ENCODE results near the gene MRAP2.

Gene MRAP2

GRCh38 chr6:84086545-84087429 lies 53.2 kb downstream of the MRAP2 start:
- Histone ChIP-seq H3F3A (ENCODE audit: insufficient read depth, low read length) (no peaks in the 10 kb centered on the region), H3K4me1 (ENCODE audit: insufficient read depth, low read length, severe bottlenecking) (no peaks in the 10 kb centered on the region)

GRCh38 chr6:84089081-84089480 lies 55.5 kb downstream of the MRAP2 start:
- no peak overlapping the region for H3K9ac ChIP-seq (ENCODE audit: low read length)
- H4K20me1 ChIP-seq (ENCODE audit: insufficient read depth, low read length) = no peaks in the 10 kb centered on the region
- H3K27me3 ChIP-seq (ENCODE audit: insufficient read depth, low read length) = no peaks in the 10 kb centered on the region
- H2AFZ ChIP-seq (ENCODE audit: low read length) = no peak overlapping the region
- no peaks in the 10 kb centered on the region for H3F3A ChIP-seq (ENCODE audit: insufficient read depth, low read length)
- no peaks in the 10 kb centered on the region for H3K9me3 ChIP-seq (ENCODE audit: low read length)
- H3K27ac ChIP-seq (ENCODE audit: low read depth, low read length, poor library complexity, severe bottlenecking) = no peak overlapping the region
- no peak overlapping the region for H3K4me2 ChIP-seq (ENCODE audit: low read length)
- no peak overlapping the region for H3K4me3 ChIP-seq (ENCODE audit: low read depth, low read length, poor library complexity, severe bottlenecking)
- no peaks in the 10 kb centered on the region for H3K36me3 ChIP-seq (ENCODE audit: insufficient read depth, low read length)
- TF ChIP-seq CTCF (IDR thresholded peaks at IDR 0.05; ENCODE audit: low read length) = no peak
- no peak for TF ChIP-seq EZH2 (IDR thresholded peaks at IDR 0.05; ENCODE audit: borderline replicate concordance, low read length)
- peaks cover 7% of the 10 kb centered on the region for H3K4me1 ChIP-seq (ENCODE audit: insufficient read depth, low read length, severe bottlenecking)
- no peaks in the 10 kb centered on the region for H3K9me2 ChIP-seq (ENCODE audit: low read depth, low read length)
- no peaks in the 10 kb centered on the region for H3K79me2 ChIP-seq (ENCODE audit: insufficient read depth, low read length)

More at GRCh38 chr6:84086545-84087429, 53.2 kb downstream of the MRAP2 start:
- Histone ChIP-seq H4K20me1 (ENCODE audit: insufficient read depth, low read length) (no peaks in the 10 kb centered on the region), H2AFZ (ENCODE audit: low read length) (no peak overlapping the region), H3K27me3 (ENCODE audit: insufficient read depth, low read length) (no peaks in the 10 kb centered on the region), H3K27ac (ENCODE audit: low read depth, low read length, poor library complexity, severe bottlenecking) (no peak overlapping the region), H3K9me2 (ENCODE audit: low read depth, low read length) (no peaks in the 10 kb centered on the region), H3K4me3 (ENCODE audit: low read depth, low read length, poor library complexity, severe bottlenecking) (no peak overlapping the region), H3K9ac (ENCODE audit: low read length) (no peak overlapping the region), H3K36me3 (ENCODE audit: insufficient read depth, low read length) (no peaks in the 10 kb centered on the region), H3K79me2 (ENCODE audit: insufficient read depth, low read length) (no peaks in the 10 kb centered on the region), H3K9me3 (ENCODE audit: low read length) (no peaks in the 10 kb centered on the region), H3K4me2 (ENCODE audit: low read length) (no peak overlapping the region)
- TF ChIP-seq CTCF (IDR thresholded peaks at IDR 0.05; ENCODE audit: low read length) = no peak

- H3K27ac ChIP-seq (ENCODE audit: low read depth, low read length, poor library complexity, severe bottlenecking) = no peak overlapping the region
- no peaks in the 10 kb centered on the region for H3K79me2 ChIP-seq (ENCODE audit: insufficient read depth, low read length)
- H4K20me1 ChIP-seq (ENCODE audit: insufficient read depth, low read length) = no peaks in the 10 kb centered on the region
- H3K4me1 ChIP-seq (ENCODE audit: insufficient read depth, low read length, severe bottlenecking) = peaks cover 7% of the 10 kb centered on the region
- no peaks in the 10 kb centered on the region for H3K9me2 ChIP-seq (ENCODE audit: low read depth, low read length)
- TF ChIP-seq CTCF (IDR thresholded peaks at IDR 0.05; ENCODE audit: low read length) = no peak
- no peak for TF ChIP-seq EZH2 (IDR thresholded peaks at IDR 0.05; ENCODE audit: borderline replicate concordance, low read length)
- no peak overlapping the region for H3K4me3 ChIP-seq (ENCODE audit: low read depth, low read length, poor library complexity, severe bottlenecking)
- H3K27me3 ChIP-seq (ENCODE audit: insufficient read depth, low read length) = no peaks in the 10 kb centered on the region
- H2AFZ ChIP-seq (ENCODE audit: low read length) = no peak overlapping the region
- H3F3A ChIP-seq (ENCODE audit: insufficient read depth, low read length) = no peaks in the 10 kb centered on the region
- H3K9ac ChIP-seq (ENCODE audit: low read length) = no peak overlapping the region
- H3K36me3 ChIP-seq (ENCODE audit: insufficient read depth, low read length) = no peaks in the 10 kb centered on the region
- no peak overlapping the region for H3K4me2 ChIP-seq (ENCODE audit: low read length)
- H3K9me3 ChIP-seq (ENCODE audit: low read length) = no peaks in the 10 kb centered on the region
Measured at GRCh38 chr6:84089552-84089951, 56.0 kb downstream of the MRAP2 start.

Measured in OCI-LY1 (cell line).